ENCODE results near the gene MGA. TPM values are rescaled to one million over a fixed set of nuclear protein-coding genes. Genes with fewer than 3 reads are reported as not detected.

The MGA gene
- total and polyA plus RNA-seq, 2 of the 8 experiments (the other 6 are each of a cell fraction or from before 2014, with no cell fraction given) = 7.6 to 53.2 TPM

DNA sequence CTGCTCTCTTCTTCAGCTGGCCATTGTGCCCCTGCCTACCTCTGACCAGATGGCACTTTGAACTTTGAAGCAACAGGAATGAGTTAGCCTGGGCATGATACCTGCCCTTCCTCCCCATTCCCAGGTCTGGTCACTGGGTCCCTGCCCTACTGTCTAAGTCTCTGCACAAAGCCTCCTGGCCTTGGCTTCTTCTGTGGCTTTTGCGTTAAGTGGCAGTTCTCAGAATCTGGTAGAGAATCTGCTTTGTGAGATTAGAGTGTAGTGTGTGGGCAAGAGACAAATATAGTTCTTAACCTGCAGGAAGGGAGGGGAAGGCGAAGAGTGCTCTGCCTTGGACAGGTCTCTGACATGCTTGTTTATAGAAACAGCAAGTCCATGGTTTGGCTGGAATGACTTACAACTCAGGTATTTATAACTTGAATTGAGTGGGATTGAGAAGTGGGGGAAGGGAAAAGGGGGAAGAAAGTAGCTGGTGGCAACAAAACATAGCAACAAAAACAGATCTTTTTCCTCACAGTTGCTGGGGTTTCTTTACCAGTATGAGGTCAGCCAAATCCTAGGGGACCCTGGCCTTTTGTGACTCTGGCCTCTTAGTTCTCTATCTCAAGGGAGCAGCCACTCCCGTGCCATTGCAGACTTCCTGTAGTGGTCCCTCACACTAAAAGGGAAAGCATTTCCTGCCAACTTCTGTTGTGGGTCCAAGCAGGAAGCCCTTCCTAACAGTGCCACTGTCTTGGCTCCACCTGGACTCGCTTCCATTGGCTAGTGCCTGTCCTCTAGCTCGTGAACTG, 130.7 kb downstream of the MGA start (continued):
- TF ChIP-seq, protein P1, sequence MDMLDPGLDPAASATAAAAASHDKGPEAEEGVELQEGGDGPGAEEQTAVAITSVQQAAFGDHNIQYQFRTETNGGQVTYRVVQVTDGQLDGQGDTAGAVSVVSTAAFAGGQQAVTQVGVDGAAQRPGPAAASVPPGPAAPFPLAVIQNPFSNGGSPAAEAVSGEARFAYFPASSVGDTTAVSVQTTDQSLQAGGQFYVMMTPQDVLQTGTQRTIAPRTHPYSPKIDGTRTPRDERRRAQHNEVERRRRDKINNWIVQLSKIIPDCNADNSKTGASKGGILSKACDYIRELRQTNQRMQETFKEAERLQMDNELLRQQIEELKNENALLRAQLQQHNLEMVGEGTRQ (IDR thresholded peaks at IDR 0.05; ENCODE audit: low read length) = no peak
- TF ChIP-seq, protein P2, sequence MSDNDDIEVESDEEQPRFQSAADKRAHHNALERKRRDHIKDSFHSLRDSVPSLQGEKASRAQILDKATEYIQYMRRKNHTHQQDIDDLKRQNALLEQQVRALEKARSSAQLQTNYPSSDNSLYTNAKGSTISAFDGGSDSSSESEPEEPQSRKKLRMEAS (IDR thresholded peaks at IDR 0.05) = no peak
- TF ChIP-seq KDM4A (IDR thresholded peaks at IDR 0.05; ENCODE audit: low read depth, low read length, severe bottlenecking) (no peak), SP4 (IDR thresholded peaks at IDR 0.05; ENCODE audit: low read length) (no peak), CREB1 (IDR thresholded peaks at IDR 0.05) (no peak), BACH1 (IDR thresholded peaks at IDR 0.05; ENCODE audit: low read length) (no peak)

Measured in H1 (cell line).